WERI-Rb-1 (cell line): ENCODE results near the gene P2RY10.

Experiments
- DNase-seq: peaks from one replicate; pipeline ENCODE4 v3.0.0-alpha.2; 2020
- H3K27ac ChIP-seq: fragments of 250-450 bp; sonication (Bioruptor Pico); 2 replicates; pipeline ENCODE4 v1.5.1; 2020; ENCODE audit warnings: mild to moderate bottlenecking, moderate library complexity
- H3K27me3 ChIP-seq: fragments of 250-450 bp; sonication (Bioruptor Pico); 2 replicates; pipeline ENCODE4 v1.5.1; 2021; ENCODE audit warnings: mild to moderate bottlenecking, low read depth, moderate library complexity; ENCODE audit not compliant: insufficient read depth, severe bottlenecking
- H3K36me3 ChIP-seq: fragments of 250-450 bp; sonication (Bioruptor Pico); 2 replicates; pipeline ENCODE4 v1.5.1; 2020; ENCODE audit warnings: mild to moderate bottlenecking, moderate library complexity
- H3K4me3 ChIP-seq: 2 replicates; pipeline ENCODE4 v1.5.1; 2011; ENCODE audit warnings: low read depth, mild to moderate bottlenecking, control low read depth, low read length
- H3K9me3 ChIP-seq: fragments of 250-450 bp; sonication (Bioruptor Pico); 2 replicates; pipeline ENCODE4 v1.5.1; 2021; ENCODE audit warnings: mild to moderate bottlenecking, moderate library complexity; ENCODE audit not compliant: severe bottlenecking
- TF ChIP-seq, protein P1 (sequence below): IDR thresholded peaks from 2 replicates; pipeline ENCODE4 v1.5.1; 2011; ENCODE audit warnings: low read depth, mild to moderate bottlenecking, control low read depth, inconsistent platforms, low read length

Gene P2RY10

DNA sequence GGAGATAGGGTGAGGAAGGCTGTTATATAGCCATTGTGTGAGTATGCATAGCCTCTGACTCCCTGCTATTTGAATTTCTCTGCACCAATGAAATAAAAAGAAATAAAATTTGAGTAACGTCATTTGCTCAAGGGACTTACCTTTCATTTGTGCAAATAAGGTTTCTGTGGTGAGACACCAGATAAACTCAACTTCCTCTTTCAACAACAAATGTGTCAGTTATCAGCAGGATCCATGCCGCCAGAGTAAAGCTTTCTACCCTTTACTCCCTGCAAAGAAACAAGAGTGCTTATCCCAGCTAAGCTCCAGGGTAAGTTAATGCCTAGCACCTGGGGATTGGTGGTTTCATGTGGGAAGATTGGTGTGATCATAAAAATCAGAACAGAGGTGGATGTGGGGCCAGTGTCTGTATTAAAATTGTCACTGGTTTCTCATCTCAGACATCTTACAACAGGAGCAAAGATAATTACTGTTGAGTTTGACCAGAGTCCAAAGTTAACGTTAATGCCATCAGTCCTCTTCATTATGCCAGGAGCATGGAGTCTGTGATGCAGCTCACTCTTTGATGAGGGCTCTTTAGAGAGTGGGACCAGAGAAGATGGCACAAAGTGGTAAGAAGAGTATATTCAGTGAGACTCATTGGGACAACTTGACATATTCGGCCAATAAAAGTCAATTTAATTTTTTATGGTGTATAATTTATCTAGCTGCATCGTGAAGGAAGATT lies at the start of gene P2RY10:
Gene P2RY10 (plus strand): TSS at position 206 of the 727 bp plus-strand sequence. CDS start 15,130 bp downstream, outside the sequence.
- H3K9me3 ChIP-seq = no peaks in the 10 kb centered on the region
- H3K27ac ChIP-seq = no peak within 1 kb of the TSS
- TF ChIP-seq, protein P1, sequence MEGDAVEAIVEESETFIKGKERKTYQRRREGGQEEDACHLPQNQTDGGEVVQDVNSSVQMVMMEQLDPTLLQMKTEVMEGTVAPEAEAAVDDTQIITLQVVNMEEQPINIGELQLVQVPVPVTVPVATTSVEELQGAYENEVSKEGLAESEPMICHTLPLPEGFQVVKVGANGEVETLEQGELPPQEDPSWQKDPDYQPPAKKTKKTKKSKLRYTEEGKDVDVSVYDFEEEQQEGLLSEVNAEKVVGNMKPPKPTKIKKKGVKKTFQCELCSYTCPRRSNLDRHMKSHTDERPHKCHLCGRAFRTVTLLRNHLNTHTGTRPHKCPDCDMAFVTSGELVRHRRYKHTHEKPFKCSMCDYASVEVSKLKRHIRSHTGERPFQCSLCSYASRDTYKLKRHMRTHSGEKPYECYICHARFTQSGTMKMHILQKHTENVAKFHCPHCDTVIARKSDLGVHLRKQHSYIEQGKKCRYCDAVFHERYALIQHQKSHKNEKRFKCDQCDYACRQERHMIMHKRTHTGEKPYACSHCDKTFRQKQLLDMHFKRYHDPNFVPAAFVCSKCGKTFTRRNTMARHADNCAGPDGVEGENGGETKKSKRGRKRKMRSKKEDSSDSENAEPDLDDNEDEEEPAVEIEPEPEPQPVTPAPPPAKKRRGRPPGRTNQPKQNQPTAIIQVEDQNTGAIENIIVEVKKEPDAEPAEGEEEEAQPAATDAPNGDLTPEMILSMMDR = no peak
- no peaks in the 10 kb centered on the region for H3K36me3 ChIP-seq
- no peak within 1 kb of the TSS for H3K4me3 ChIP-seq
- no peak for DNase-seq
- H3K27me3 ChIP-seq = peaks cover 11% of the 10 kb centered on the region

DNA sequence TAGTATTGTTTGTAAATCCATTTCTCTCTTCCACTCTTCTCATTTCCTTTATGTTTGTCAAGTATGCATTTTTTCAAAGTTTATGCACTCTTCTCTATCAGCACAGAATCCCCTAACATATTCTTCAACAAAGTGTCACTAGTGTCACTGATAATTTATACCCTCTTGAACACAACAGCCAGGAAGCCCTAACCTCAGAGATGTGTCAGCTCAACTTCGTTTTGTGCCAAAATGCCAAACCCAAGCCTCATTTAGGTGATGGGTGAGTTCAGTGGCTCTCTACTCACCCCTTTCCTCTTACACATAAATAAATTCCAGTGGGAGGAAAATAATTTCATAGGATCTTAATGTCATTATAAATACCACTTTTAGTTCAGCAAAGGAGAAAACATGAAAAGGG lies 22.4 kb upstream of the P2RY10 start:
- TF ChIP-seq, protein P1 = no peak
- Histone ChIP-seq H3K27me3 (peaks cover 7% of the 10 kb centered on the region), H3K9me3 (no peaks in the 10 kb centered on the region), H3K36me3 (no peaks in the 10 kb centered on the region), H3K27ac (no peak overlapping the region), H3K4me3 (no peak overlapping the region)
- DNase-seq = no peak

GRCh38 chrX:78923198-78924015 lies 21.8 kb upstream of the P2RY10 start:
- Histone ChIP-seq H3K4me3 (no peak overlapping the region), H3K9me3 (no peaks in the 10 kb centered on the region), H3K27ac (no peak overlapping the region), H3K36me3 (no peaks in the 10 kb centered on the region), H3K27me3 (peaks cover 7% of the 10 kb centered on the region)
- no peak for DNase-seq
- TF ChIP-seq, protein P1 = no peak

- Histone ChIP-seq H3K27ac (no peak overlapping the region), H3K4me3 (no peak overlapping the region), H3K9me3 (no peaks in the 10 kb centered on the region), H3K27me3 (no peaks in the 10 kb centered on the region), H3K36me3 (no peaks in the 10 kb centered on the region)
- TF ChIP-seq, protein P1 = no peak
- no peak for DNase-seq
These were observed 13.4 kb upstream of the P2RY10 start for GRCh38 chrX:78931814-78932213.

DNA sequence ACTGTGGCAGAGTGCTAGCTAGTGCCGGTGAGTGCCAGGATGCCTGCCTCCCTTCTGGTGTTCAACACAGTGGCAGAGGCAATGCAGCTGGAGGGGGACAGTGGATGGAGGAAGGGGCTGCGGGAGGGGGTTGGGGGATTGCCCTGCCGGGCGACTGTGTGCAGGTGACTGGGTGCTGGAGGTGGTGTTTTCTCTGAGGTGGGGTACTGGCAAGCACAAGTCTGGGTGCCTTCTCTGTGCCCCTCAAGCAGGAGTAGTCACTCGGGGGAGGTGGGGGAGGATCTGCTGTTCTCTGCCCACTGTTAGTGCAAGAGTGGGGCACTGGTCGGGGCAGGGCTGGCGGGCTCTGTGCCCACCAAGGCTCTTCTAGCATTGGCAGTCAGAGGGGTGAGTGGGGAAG lies 10.3 kb upstream of the P2RY10 start:
- Histone ChIP-seq H3K36me3 (no peaks in the 10 kb centered on the region), H3K4me3 (no peak overlapping the region), H3K27me3 (no peaks in the 10 kb centered on the region), H3K9me3 (no peaks in the 10 kb centered on the region), H3K27ac (no peak overlapping the region)
- no peak for DNase-seq
- TF ChIP-seq, protein P1 = no peak
